ENCODE data around the gene AHSA1.

AHSA1 gene

GRCh38 chr14:77511486-77512162 lies 53.7 kb downstream of the AHSA1 start:
- DNase-seq: no peak

- DNase-seq: no peak
Measured at GRCh38 chr14:77516126-77516525, 58.2 kb downstream of the AHSA1 start.

All from NCI-H1105 (cell line).